Skeletal muscle cell (primary cell): ENCODE measurements around the gene PTPRE.

Source experiments
- DNase-seq: peaks from one replicate; pipeline ENCODE4 v3.0.0-alpha.2; 2010; ENCODE audit warnings: low read depth
- H3K4me3 ChIP-seq: 2 replicates; pipeline ENCODE4 v1.5.1; 2011; ENCODE audit warnings: low read depth, mild to moderate bottlenecking, control low read depth, low read length, moderate library complexity

Gene PTPRE

DNA sequence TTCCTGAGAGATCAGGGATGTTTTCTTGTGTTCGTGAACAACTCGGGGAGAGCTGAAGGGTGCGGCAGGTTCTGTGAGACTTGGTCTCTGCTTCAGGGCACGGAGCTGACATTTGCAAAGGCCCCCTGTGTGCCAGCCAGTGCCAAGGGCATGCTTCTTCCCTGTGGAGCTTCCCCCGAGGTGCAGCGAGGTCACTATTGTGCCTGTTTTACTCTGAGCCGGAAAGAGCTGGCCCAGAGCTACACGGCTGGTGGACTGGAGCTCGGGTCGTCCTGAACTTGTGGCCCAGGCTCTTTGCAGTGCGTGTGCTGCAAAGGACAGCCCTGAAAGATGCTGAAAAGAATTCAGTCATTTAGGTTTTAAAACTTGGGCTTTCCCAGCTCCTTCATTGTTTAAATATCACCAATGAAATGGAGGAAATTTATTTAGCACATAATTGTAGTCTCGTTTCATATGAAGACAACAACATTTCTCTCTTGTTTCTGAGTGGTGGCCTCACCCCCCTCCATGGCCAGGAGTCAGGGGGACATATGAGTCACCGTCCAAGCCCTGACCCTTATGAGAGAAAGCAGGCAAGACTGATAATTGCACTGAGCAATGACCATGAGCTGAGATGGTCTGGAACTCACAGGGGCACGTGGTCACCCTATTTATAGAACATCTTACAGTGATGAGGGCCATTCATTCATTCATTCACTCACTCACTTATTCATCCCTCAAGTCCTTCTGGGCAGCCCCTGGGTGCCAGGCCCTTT, 102.6 kb downstream of the PTPRE start:
- H3K4me3 ChIP-seq: no peak overlapping the region
- DNase-seq: no peak

- no peak for DNase-seq
Observed at GRCh38 chr10:128011059-128011979, 104.4 kb downstream of the PTPRE start.

DNA sequence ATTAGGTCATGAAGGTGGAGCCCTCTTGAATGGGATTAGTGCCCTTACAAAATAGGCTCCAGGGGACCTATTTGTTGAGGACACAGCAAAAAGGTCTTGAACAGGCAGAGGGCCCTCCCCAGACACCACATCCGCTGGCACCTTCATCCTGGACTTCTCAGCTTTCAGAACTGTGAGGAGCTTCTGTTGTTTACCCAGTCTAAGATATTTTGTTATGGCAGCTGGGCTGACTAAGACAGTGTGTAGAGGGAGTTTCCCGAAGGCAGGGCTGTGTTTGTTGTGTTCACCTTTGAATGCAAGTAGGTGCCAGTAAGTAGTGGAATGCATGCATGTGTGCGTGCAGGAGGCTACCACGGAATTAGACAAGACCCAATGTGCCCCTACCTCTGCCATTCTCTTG, 106.7 kb downstream of the PTPRE start:
- no peak for DNase-seq
- no peak overlapping the region for H3K4me3 ChIP-seq

More at GRCh38 chr10:128011059-128011979, 104.4 kb downstream of the PTPRE start:
- no peak overlapping the region for H3K4me3 ChIP-seq

DNA sequence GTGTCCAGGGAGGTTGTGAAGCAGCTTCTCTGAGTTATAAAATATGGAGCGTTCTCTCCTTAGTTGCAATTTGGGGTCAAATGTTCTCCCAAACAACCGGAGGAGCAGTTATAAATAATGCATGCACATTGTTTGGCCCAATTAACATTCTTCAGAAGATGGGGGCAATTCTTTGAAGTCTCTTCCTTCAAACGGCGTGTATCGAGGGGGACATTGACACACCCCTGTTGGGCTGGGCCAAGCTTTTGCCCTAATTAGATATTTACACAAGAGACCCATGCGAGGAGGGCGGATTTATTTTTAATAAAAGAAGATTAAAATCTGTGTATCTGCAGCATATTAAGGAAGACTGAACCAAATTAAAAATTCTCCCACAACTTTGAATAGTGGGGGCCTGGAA, 107.3 kb downstream of the PTPRE start:
- no peak overlapping the region for H3K4me3 ChIP-seq
- no peak for DNase-seq

- no peak overlapping the region for H3K4me3 ChIP-seq
- no peak for DNase-seq
Observed at GRCh38 chr10:128016423-128017060, 109.6 kb downstream of the PTPRE start.

GRCh38 chr10:128017822-128018221, 110.9 kb downstream of the PTPRE start:
- no peak overlapping the region for H3K4me3 ChIP-seq
- DNase-seq: no peak

DNA sequence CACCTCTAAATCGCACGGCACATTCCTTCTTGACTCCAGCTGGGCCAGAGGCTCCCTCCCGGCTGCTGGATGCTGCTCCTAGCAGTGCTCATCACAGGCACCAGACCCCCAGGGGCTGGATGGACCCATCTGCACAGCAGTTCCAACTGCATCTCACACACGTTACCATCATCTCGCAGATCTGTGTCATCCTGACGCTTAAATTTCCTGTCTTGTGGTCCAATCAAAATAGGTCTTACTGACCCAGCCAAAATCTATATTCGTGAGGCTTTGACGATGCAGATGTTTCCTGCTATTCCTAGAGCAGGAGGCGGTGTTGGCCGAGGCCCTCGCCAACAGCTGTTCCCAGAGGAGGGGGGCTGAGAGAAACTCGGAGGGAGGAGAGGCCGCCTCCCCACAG, 111.3 kb downstream of the PTPRE start:
- no peak overlapping the region for H3K4me3 ChIP-seq
- no peak for DNase-seq

DNA sequence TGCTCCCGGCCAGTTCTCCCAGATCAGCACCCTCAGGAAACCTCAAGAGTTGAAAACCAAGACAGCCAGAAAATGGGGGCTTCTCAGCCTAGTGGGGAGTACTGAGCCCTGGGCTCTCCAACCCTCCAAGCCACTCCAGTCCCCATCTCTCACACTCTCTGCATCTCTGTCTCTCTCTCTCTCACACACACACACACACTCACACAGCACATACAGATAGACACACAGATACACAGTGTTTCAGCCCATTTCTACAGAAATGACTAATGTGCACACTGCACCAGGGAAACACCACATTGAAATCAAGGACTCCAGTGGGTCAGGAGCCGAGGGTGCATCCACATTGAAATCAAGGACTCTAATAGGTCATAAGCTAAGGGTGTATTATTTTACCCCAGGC, 111.8 kb downstream of the PTPRE start:
- DNase-seq: no peak
- H3K4me3 ChIP-seq: no peak overlapping the region

GRCh38 chr10:128022261-128023196, 115.6 kb downstream of the PTPRE start:
- H3K4me3 ChIP-seq: no peak overlapping the region
- DNase-seq: no peak

- no peak for DNase-seq
- H3K4me3 ChIP-seq: no peak overlapping the region
Observed at GRCh38 chr10:128024426-128024825, 117.5 kb downstream of the PTPRE start.

GRCh38 chr10:128025437-128025836, 118.5 kb downstream of the PTPRE start:
- DNase-seq: no peak

DNA sequence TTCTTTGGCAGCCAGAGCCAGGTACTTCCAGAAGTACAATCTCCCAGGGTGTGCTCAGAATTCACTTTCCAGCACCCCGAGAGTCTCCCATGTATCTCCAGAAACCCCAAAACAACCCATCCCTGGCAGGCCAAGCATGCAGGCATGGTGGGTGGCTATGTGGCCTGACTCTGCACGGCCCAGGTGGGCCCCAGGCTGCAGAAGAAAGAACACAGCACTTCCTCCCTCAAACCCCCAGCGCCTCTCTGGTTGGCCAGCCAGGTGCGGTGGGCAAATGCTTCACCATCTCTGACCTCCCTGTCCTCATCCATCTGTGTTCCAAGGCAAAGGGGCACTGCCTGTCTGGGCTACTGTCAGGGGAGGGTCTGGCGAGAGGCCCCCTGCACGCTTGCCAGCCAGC, 119.0 kb downstream of the PTPRE start:
- no peak for DNase-seq
- H3K4me3 ChIP-seq: no peak overlapping the region

More at GRCh38 chr10:128025437-128025836, 118.5 kb downstream of the PTPRE start:
- H3K4me3 ChIP-seq: no peak overlapping the region

GRCh38 chr10:128026615-128027300, 119.9 kb downstream of the PTPRE start:
- DNase-seq: no peak
- no peak overlapping the region for H3K4me3 ChIP-seq

DNA sequence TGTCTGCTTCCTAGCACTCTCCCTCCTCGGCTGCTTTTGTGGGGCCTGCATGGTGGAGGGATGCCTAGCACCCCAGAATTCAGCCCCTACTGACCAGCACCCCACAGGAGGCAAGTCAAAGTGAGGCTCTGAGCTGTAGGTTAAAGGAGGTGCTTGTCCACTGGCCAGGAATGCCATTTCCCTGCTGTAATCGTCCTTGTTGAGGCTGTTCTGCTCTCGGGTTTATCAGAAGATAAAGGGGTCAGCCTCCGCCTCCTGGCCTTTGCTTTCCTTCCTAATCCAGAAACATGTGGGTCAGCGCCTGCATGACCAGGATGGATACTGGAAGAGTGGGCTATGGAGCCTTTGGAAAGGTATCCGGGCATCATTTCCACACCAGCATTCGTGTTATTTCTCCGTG, 120.4 kb downstream of the PTPRE start:
- H3K4me3 ChIP-seq: no peak overlapping the region
- no peak for DNase-seq

GRCh38 chr10:128027822-128028507, 121.1 kb downstream of the PTPRE start:
- no peak overlapping the region for H3K4me3 ChIP-seq
- no peak for DNase-seq

DNA sequence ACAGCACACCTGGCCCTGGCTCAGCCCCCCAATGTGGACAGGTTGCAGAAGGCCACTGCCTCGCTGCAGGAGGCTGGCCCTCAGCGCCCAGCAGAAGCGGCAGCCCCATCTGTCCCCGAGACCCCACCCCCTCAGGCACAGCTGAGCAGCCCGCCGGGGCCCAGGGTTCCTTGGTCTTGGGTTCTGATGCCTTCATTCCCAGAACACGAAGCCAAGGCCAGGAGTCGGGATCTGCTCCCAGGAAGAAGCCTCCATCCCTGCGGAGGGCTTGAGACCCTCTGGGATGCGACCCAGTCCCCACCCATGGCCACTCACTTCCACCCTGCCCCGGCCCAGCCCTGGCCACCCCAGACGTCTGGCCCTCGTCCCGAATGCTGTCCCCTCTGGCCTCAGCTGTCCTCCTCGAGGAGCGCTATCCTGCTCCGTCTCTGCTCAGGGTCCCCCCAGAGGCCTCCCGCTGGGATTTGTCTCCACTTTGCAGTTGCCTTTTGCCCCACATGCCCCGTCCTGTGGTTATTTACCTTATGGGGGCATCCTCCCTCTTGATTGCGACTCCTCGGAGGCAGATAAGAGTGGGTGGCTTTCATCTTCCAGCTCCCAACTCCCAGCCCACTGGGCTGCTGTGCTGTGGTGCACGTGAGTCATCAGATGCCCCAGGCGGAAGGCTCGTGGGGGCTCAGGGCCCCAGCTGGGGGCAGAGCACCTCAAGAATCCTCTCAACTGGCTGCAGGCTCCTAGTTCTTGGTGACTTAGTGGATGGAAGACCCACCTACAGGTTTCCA, 121.8 kb downstream of the PTPRE start:
- DNase-seq: no peak
- H3K4me3 ChIP-seq: no peak overlapping the region

DNA sequence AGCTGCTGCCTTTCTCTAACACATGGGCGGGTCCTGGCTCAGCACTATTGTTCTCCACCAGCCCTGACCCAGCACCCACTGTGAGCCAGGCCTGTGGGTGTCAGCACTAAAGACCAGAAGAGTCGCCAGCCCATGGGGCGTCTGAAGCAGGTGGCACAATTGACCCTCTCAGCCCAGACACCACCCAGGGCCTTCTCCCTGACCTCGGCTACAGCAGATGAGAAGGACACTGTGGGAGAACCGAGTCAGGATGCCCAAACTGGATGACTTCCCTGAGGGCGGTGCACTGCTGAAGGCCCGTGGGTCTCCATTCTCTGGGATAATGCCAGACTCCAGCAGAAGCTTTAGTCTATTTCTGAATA, 122.4 kb downstream of the PTPRE start:
- H3K4me3 ChIP-seq: no peak overlapping the region
- no peak for DNase-seq
